Measurements from ENCODE around the gene PRPF39.

PRPF39 gene

GRCh38 chr14:45082420-45082819 lies 1.5 kb upstream of the PRPF39 start:
- DNase-seq (ENCODE audit: low read depth, low spot score), result no peak

GRCh38 chr14:45083617-45083975 lies 320 bp upstream of the PRPF39 start:
- DNase-seq (ENCODE audit: low read depth, low spot score), result no peak

GRCh38 chr14:45084946-45085346 lies 1.0 kb downstream of the PRPF39 start:
- DNase-seq (ENCODE audit: low read depth, low spot score), result no peak

GRCh38 chr14:45089813-45090212 lies 5.9 kb downstream of the PRPF39 start:
- DNase-seq (ENCODE audit: low read depth, low spot score), result no peak

- no peak for DNase-seq (ENCODE audit: low read depth, low spot score)
Observed at GRCh38 chr14:45091710-45092109, 7.8 kb downstream of the PRPF39 start.

GRCh38 chr14:45094275-45094674 lies 10.4 kb downstream of the PRPF39 start:
- DNase-seq (ENCODE audit: low read depth, low spot score), result no peak

GRCh38 chr14:45095143-45095542 lies 11.2 kb downstream of the PRPF39 start:
- no peak for DNase-seq (ENCODE audit: low read depth, low spot score)

GRCh38 chr14:45096218-45096617 lies 12.3 kb downstream of the PRPF39 start:
- DNase-seq (ENCODE audit: low read depth, low spot score), result no peak

- no peak for DNase-seq (ENCODE audit: low read depth, low spot score)
Observed at GRCh38 chr14:45103806-45104205, 19.9 kb downstream of the PRPF39 start.

GRCh38 chr14:45104561-45104960 lies 20.6 kb downstream of the PRPF39 start:
- DNase-seq (ENCODE audit: low read depth, low spot score), result no peak

GRCh38 chr14:45112896-45113781 lies 29.2 kb downstream of the PRPF39 start:
- DNase-seq (ENCODE audit: low read depth, low spot score), result no peak

GRCh38 chr14:45114327-45114726 lies 30.4 kb downstream of the PRPF39 start:
- no peak for DNase-seq (ENCODE audit: low read depth, low spot score)

GRCh38 chr14:45118594-45118993 lies 34.7 kb downstream of the PRPF39 start:
- DNase-seq (ENCODE audit: low read depth, low spot score), result no peak

GRCh38 chr14:45120096-45120495 lies 36.2 kb downstream of the PRPF39 start:
- DNase-seq (ENCODE audit: low read depth, low spot score), result no peak

- no peak for DNase-seq (ENCODE audit: low read depth, low spot score)
Observed at GRCh38 chr14:45123271-45123670, 39.4 kb downstream of the PRPF39 start.

- DNase-seq (ENCODE audit: low read depth, low spot score), result no peak
Observed at GRCh38 chr14:45125754-45126153, 41.8 kb downstream of the PRPF39 start.

GRCh38 chr14:45128963-45129629 lies 45.2 kb downstream of the PRPF39 start:
- DNase-seq (ENCODE audit: low read depth, low spot score), result no peak

GRCh38 chr14:45133683-45134050 lies 49.8 kb downstream of the PRPF39 start:
- no peak for DNase-seq (ENCODE audit: low read depth, low spot score)

GRCh38 chr14:45134051-45134958 lies 50.4 kb downstream of the PRPF39 start, which contains the start of gene FKBP3:
Gene FKBP3, minus strand, starts transcription at chr14:45134481. Its CDS starts 25 bp downstream, at chr14:45134456.
- DNase-seq (ENCODE audit: low read depth, low spot score), result peak; percentile 97

GRCh38 chr14:45135156-45135555 lies 51.2 kb downstream of the PRPF39 start:
- no peak for DNase-seq (ENCODE audit: low read depth, low spot score)

- peak; percentile 96 for DNase-seq (ENCODE audit: low read depth, low spot score)
Observed at GRCh38 chr14:45135659-45136395, 51.9 kb downstream of the PRPF39 start, which contains the start of gene FANCM. Gene FANCM, plus strand, starts transcription at chr14:45135930. Its CDS starts 102 bp downstream, at chr14:45136032.

Data from iPS DF 19.7 (cell line).